ENCODE results near the gene ZNF600. TPM values are rescaled to one million over a fixed set of nuclear protein-coding genes. Genes with fewer than 3 reads are reported as not detected.
"Not testable (repeated sequence)": the region's sequence is repeated elsewhere in the genome, so short reads cannot be mapped to it uniquely, and the experiment has no call there.

Gene ZNF600
- total and polyA plus RNA-seq, 9 of the 15 experiments (the other 6 are each of a cell fraction or from before 2014, with no cell fraction given): 5.7 to 21.5 (median 17.6) TPM

- Histone ChIP-seq H3K27me3 (ENCODE audit: control insufficient read depth in 2 of 2, insufficient read depth in 2 of 2, low read length in 2 of 2) (no peaks in the 10 kb centered on the region), H3K4me1 (replicated peaks in 1 of 2; ENCODE audit: control insufficient read depth in 2 of 2, insufficient read depth in 2 of 2, low read length in 2 of 2) (peaks cover 0 to 6% of the 10 kb centered on the region in 2 experiments; a peak in 3 of 5 replicates), H2AFZ (ENCODE audit: low read depth, low read length) (no peak overlapping the region), H3K79me2 (ENCODE audit: control insufficient read depth, insufficient read depth, low read length) (no peaks in the 10 kb centered on the region), H4K20me1 (replicated peaks; ENCODE audit: control insufficient read depth, insufficient read depth, low read length) (no peaks in the 10 kb centered on the region), H3K9ac (ENCODE audit: insufficient read depth in 1 of 2, low read depth in 2 of 2, low read length in 2 of 2) (peak overlapping the region in 1 of 2 experiments; percentile 52; a peak in 1 of 4 replicates), H3K4me3 (no peak overlapping the region), H3K27ac (ENCODE audit: extremely low read depth, low read depth, low read length) (no peak overlapping the region), H3K36me3 (ENCODE audit: control insufficient read depth, insufficient read depth, low read length) (no peaks in the 10 kb centered on the region), H3K9me3 (replicated peaks; ENCODE audit: control insufficient read depth, insufficient read depth, low read depth, low read length) (peaks cover 2% of the 10 kb centered on the region; the same call in 1 of the 2 replicates), H3K9me1 (ENCODE audit: control insufficient read depth, insufficient read depth, low read length) (no peaks in the 10 kb centered on the region), H3K4me2 (ENCODE audit: insufficient read depth, low read length) (no peak overlapping the region)
- ChIA-PET CTCF (ENCODE audit: low intra/inter-chr PET ratio) (no interaction called here), POLR2A (interaction anchor here (0.6 kb wide), 1 partner anchor 48 kb away, joined by 4 read pairs; no protein-coding TSS in a partner anchor)
- BruUV-seq (replicated peaks): no TSS peak
- intact Hi-C loops (cut with micrococcal nuclease): no loop called here
- no peak for TF ChIP-seq LCOR (CRISPR knock-in tag; IDR thresholded peaks at IDR 0.05)
- TF ChIP-seq HDGF (IDR thresholded peaks at IDR 0.05): no peak
- no peak for TF ChIP-seq SIX5 (IDR thresholded peaks at IDR 0.05; ENCODE audit: borderline replicate concordance in 1 of 2, insufficient read depth in 1 of 2, low read depth in 1 of 2, low read length in 2 of 2)
- TF ChIP-seq, protein P1, sequence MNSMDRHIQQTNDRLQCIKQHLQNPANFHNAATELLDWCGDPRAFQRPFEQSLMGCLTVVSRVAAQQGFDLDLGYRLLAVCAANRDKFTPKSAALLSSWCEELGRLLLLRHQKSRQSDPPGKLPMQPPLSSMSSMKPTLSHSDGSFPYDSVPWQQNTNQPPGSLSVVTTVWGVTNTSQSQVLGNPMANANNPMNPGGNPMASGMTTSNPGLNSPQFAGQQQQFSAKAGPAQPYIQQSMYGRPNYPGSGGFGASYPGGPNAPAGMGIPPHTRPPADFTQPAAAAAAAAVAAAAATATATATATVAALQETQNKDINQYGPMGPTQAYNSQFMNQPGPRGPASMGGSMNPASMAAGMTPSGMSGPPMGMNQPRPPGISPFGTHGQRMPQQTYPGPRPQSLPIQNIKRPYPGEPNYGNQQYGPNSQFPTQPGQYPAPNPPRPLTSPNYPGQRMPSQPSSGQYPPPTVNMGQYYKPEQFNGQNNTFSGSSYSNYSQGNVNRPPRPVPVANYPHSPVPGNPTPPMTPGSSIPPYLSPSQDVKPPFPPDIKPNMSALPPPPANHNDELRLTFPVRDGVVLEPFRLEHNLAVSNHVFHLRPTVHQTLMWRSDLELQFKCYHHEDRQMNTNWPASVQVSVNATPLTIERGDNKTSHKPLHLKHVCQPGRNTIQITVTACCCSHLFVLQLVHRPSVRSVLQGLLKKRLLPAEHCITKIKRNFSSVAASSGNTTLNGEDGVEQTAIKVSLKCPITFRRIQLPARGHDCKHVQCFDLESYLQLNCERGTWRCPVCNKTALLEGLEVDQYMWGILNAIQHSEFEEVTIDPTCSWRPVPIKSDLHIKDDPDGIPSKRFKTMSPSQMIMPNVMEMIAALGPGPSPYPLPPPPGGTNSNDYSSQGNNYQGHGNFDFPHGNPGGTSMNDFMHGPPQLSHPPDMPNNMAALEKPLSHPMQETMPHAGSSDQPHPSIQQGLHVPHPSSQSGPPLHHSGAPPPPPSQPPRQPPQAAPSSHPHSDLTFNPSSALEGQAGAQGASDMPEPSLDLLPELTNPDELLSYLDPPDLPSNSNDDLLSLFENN (IDR thresholded peaks at IDR 0.05; ENCODE audit: low read depth in 2 of 2, low read length in 2 of 2): no peak
- TF ChIP-seq ARID3B (CRISPR knock-in tag; IDR thresholded peaks at IDR 0.05; ENCODE audit: borderline replicate concordance): no peak
- DNase-seq (ENCODE audit: extremely low read depth in 1 of 4, low spot score in 3 of 4): no peak
- no peak for FAIRE-seq
- in situ Hi-C loops (cut with MboI): no loop called here
- ATAC-seq: no peak
- WGBS (ENCODE audit: insufficient coverage, low coverage, missing lambda C conversion rate): 18% methylated on average over 5 of the region's 6 CpGs
Measured at GRCh38 chr19:52741951-52742485, 44.6 kb downstream of the ZNF600 start.

GRCh38 chr19:52741371-52741770, 45.2 kb downstream of the ZNF600 start:
- H3K4me1 ChIP-seq (replicated peaks in 1 of 2; ENCODE audit: control insufficient read depth in 2 of 2, insufficient read depth in 2 of 2, low read length in 2 of 2); intact Hi-C loops (cut with micrococcal nuclease); H3K4me2 ChIP-seq (ENCODE audit: insufficient read depth, low read length); BruUV-seq (replicated peaks); H3K27ac ChIP-seq (ENCODE audit: extremely low read depth, low read depth, low read length); H3K36me3 ChIP-seq (ENCODE audit: control insufficient read depth, insufficient read depth, low read length); H3K4me3 ChIP-seq; DNase-seq (ENCODE audit: extremely low read depth in 1 of 4, low spot score in 3 of 4); H3K27me3 ChIP-seq (ENCODE audit: control insufficient read depth in 2 of 2, insufficient read depth in 2 of 2, low read length in 2 of 2); POLR2A ChIA-PET; FAIRE-seq; in situ Hi-C loops (cut with MboI); H4K20me1 ChIP-seq (replicated peaks; ENCODE audit: control insufficient read depth, insufficient read depth, low read length); H3K9me3 ChIP-seq (replicated peaks; ENCODE audit: control insufficient read depth, insufficient read depth, low read depth, low read length); H2AFZ ChIP-seq (ENCODE audit: low read depth, low read length); H3K79me2 ChIP-seq (ENCODE audit: control insufficient read depth, insufficient read depth, low read length); H3K9ac ChIP-seq (ENCODE audit: insufficient read depth in 1 of 2, low read depth in 2 of 2, low read length in 2 of 2); ATAC-seq; CTCF ChIA-PET (ENCODE audit: low intra/inter-chr PET ratio); H3K9me1 ChIP-seq (ENCODE audit: control insufficient read depth, insufficient read depth, low read length): not testable (repeated sequence)
- 25% methylated on average over 7 of the region's 7 CpGs for WGBS (ENCODE audit: insufficient coverage, low coverage, missing lambda C conversion rate)
